ENCODE measurements around the gene OR5D18. TPM values are rescaled to one million over a fixed set of nuclear protein-coding genes. Genes with fewer than 3 reads are reported as not detected.
"Not testable (repeated sequence)": the region's sequence is repeated elsewhere in the genome, so short reads cannot be mapped to it uniquely, and the experiment has no call there.

Gene OR5D18
- total RNA-seq = not detected

- DNase-seq (ENCODE audit: low spot score) (no peak), ATAC-seq (no peak)
- no peak within 1 kb of the TSS for H3K27ac Mint-ChIP-seq
- H3K4me3 Mint-ChIP-seq = no peak within 1 kb of the TSS
- H3K36me3 Mint-ChIP-seq = peaks cover 18% of the 10 kb centered on the region
- H3K4me1 Mint-ChIP-seq (ENCODE audit: low read depth in 2 of 2) = no peaks in the 10 kb centered on the region
- H3K27me3 Mint-ChIP-seq = no peaks in the 10 kb centered on the region
- peaks cover 31% of the 10 kb centered on the region for H3K9me3 Mint-ChIP-seq
Measured at GRCh38 chr11:55819330-55819729, at the start of gene OR5D18. Gene OR5D18, plus strand, starts transcription at chr11:55819630. Its CDS starts 0 bp downstream, at chr11:55819630.

DNA sequence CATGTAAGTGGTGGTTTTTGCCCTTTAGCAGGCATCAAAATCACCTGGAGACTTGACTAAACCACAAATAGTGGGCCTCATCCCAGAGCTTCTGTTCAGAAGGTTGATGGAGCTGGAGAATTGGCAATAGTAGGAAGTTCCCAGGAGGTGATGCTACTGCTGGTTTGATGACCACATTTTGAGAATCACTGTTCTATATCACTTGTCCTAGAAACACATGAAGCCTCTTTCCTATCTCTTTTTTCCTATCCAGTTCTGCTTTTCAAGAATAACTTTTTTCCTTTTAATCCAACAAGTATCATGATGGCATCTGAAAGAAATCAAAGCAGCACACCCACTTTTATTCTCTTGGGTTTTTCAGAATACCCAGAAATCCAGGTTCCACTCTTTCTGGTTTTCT, 46.3 kb upstream of the OR5D18 start, which contains the start of gene OR5D13:
Gene OR5D13, plus strand, starts transcription at position 301 of the 400 bp plus-strand sequence. Its CDS starts 0 bp downstream, at position 301.
- no peaks in the 10 kb centered on the region for H3K27me3 Mint-ChIP-seq
- H3K36me3 Mint-ChIP-seq = peaks cover 11% of the 10 kb centered on the region
- H3K9me3 Mint-ChIP-seq = peaks cover 21% of the 10 kb centered on the region
- no peak for DNase-seq (ENCODE audit: low spot score)
- no peak within 1 kb of the TSS for H3K27ac Mint-ChIP-seq
- no peak within 1 kb of the TSS for H3K4me3 Mint-ChIP-seq
- H3K4me1 Mint-ChIP-seq (ENCODE audit: low read depth in 2 of 2) = no peaks in the 10 kb centered on the region
- no peak for ATAC-seq

DNA sequence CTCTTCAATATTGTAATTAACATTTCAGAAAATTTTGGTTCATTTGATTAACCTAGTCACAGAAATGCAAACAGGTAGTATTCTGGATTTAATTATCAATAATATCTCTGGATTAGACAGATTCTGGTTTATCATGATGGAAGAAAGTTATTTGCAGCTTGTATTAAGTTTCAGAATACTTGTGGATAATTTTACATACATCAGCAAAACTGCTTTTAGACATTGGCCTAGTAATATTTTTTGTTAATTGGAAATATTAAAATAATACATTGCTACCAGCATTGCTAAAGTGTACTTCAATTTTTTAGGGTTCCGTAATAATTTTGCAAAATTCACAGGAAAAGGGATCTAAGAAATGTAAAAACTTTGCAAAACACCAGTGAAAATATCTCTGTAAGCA, 27.8 kb upstream of the OR5D18 start:
- peaks cover 20% of the 10 kb centered on the region for H3K9me3 Mint-ChIP-seq
- H3K27me3 Mint-ChIP-seq = no peaks in the 10 kb centered on the region
- no peaks in the 10 kb centered on the region for H3K4me1 Mint-ChIP-seq (ENCODE audit: low read depth in 2 of 2)
- no peak for DNase-seq (ENCODE audit: low spot score)
- no peak overlapping the region for H3K27ac Mint-ChIP-seq
- peaks cover 13% of the 10 kb centered on the region for H3K36me3 Mint-ChIP-seq
- ATAC-seq = no peak
- no peak overlapping the region for H3K4me3 Mint-ChIP-seq

DNA sequence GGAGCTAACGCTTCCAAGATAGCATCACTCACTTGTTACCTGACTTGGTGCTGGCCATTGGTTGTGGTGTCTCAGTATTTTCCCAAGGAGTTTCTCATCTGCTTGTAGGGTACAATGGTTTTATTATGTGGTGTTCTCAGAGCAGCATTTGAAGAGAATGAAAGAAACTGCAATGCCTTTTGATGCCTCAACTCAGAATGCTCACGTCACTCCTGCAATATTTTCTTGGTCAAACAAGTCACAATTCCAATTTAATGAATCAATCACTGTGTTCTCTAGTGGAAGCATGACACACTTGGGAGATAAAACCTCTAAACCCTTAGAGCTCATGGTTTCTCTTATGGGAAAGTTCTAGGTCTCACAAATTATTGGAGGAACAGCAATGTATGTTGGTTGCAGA, 26.1 kb upstream of the OR5D18 start:
- Mint-ChIP-seq H3K27ac (no peak overlapping the region), H3K4me3 (no peak overlapping the region), H3K36me3 (peaks cover 7% of the 10 kb centered on the region), H3K9me3 (peaks cover 15% of the 10 kb centered on the region), H3K27me3 (no peaks in the 10 kb centered on the region), H3K4me1 (ENCODE audit: low read depth in 2 of 2) (no peaks in the 10 kb centered on the region)
- no peak for ATAC-seq
- no peak for DNase-seq (ENCODE audit: low spot score)

DNA sequence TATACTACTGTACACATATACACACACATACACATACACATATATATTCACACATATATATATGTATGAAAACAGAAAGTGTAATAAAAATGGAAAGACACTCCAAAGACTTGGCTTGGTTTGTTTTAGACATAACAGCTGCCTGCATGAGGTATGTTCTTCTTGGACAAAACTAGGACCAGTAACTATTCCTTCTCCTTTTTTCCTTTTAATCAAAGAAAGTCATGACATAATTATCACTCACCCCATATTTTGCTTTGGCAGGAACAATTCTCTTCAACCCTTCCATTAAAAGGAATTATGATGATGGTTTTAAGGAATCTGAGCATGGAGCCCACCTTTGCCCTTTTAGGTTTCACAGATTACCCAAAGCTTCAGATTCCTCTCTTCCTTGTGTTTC, 24.2 kb upstream of the OR5D18 start, which contains the start of gene OR5D14:
Gene OR5D14, plus strand, starts transcription at position 301 of the 400 bp plus-strand sequence. Its CDS starts 0 bp downstream, at position 301.
- Mint-ChIP-seq H3K4me3 (no peak within 1 kb of the TSS), H3K27me3 (no peaks in the 10 kb centered on the region), H3K4me1 (ENCODE audit: low read depth in 2 of 2) (no peaks in the 10 kb centered on the region), H3K9me3 (peaks cover 26% of the 10 kb centered on the region), H3K27ac (no peak within 1 kb of the TSS), H3K36me3 (peaks cover 17% of the 10 kb centered on the region)
- DNase-seq (ENCODE audit: low spot score) (no peak), ATAC-seq (no peak)

DNA sequence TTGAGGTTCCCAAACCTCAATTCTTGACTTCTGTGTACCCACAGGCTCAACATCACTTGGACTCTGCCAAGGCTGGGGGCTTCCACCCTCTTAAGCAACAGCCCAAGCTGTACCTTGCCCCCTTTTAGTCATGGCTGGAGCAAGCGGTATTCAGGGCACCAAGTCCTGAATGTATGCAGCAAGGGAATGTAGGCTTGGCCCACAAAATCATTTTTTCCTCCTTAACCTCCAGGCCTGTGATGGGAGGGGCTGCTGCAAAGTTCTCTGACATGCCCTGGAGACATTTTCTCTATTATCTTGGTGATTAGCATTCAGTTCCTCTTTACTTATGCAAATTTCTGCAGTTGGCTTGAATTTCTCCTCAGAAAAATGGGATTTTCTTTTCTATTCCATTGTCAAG, 13.2 kb upstream of the OR5D18 start:
- H3K27ac Mint-ChIP-seq = no peak overlapping the region
- ATAC-seq = no peak
- H3K4me1 Mint-ChIP-seq (ENCODE audit: low read depth in 2 of 2) = no peaks in the 10 kb centered on the region

GRCh38 chr11:55811067-55811466, 8.4 kb upstream of the OR5D18 start, which contains the start of gene OR5L1:
Gene OR5L1, plus strand, starts transcription at chr11:55811367. Its CDS starts 100 bp downstream, at chr11:55811467.
- peaks cover 11% of the 10 kb centered on the region for H3K36me3 Mint-ChIP-seq
- no peaks in the 10 kb centered on the region for H3K4me1 Mint-ChIP-seq (ENCODE audit: low read depth in 2 of 2)
- no peak within 1 kb of the TSS for H3K27ac Mint-ChIP-seq
- DNase-seq (ENCODE audit: low spot score) = no peak
- H3K9me3 Mint-ChIP-seq = peaks cover 18% of the 10 kb centered on the region
- no peak within 1 kb of the TSS for H3K4me3 Mint-ChIP-seq
- ATAC-seq = no peak
- H3K27me3 Mint-ChIP-seq = no peaks in the 10 kb centered on the region

More for the DNA sequence above, 13.2 kb upstream of the OR5D18 start:
- peaks cover 8% of the 10 kb centered on the region for H3K36me3 Mint-ChIP-seq
- peaks cover 20% of the 10 kb centered on the region for H3K9me3 Mint-ChIP-seq
- H3K4me3 Mint-ChIP-seq = no peak overlapping the region
- DNase-seq (ENCODE audit: low spot score) = no peak
- H3K27me3 Mint-ChIP-seq = no peaks in the 10 kb centered on the region

- DNase-seq (ENCODE audit: low spot score) = no peak
- H3K9me3 Mint-ChIP-seq = peaks cover 11% of the 10 kb centered on the region
- H3K27ac Mint-ChIP-seq = no peak within 1 kb of the TSS
- ATAC-seq = no peak
- no peaks in the 10 kb centered on the region for H3K36me3 Mint-ChIP-seq
- no peaks in the 10 kb centered on the region for H3K27me3 Mint-ChIP-seq
- no peak within 1 kb of the TSS for H3K4me3 Mint-ChIP-seq
- no peaks in the 10 kb centered on the region for H3K4me1 Mint-ChIP-seq (ENCODE audit: low read depth in 2 of 2)
Measured at GRCh38 chr11:55826919-55827318, 7.5 kb downstream of the OR5D18 start, which contains the start of gene OR5L2. Gene OR5L2, plus strand, starts transcription at chr11:55827219. Its CDS starts 0 bp downstream, at chr11:55827219.

DNA sequence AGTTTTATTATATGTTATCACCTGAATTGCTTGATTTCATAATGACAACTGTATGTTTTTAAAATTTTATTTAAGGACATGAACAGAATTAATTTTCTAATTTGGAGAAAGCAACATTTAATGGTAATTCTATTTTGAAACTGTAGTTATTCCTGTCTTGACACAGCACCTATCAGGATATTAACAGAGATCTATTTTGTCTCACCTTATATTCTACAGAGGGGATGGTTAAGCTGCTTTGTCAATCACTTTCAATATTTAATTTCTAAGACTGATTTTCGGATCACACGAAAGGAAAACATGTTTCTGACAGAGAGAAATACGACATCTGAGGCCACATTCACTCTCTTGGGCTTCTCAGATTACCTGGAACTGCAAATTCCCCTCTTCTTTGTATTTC, 19.0 kb downstream of the OR5D18 start, which contains the start of gene OR5D16:
Gene OR5D16, plus strand, starts transcription at position 301 of the 400 bp plus-strand sequence. Its CDS starts 0 bp downstream, at position 301.
- Mint-ChIP-seq H3K36me3 (no peaks in the 10 kb centered on the region), H3K4me3 (no peak within 1 kb of the TSS), H3K27ac (no peak within 1 kb of the TSS), H3K4me1 (ENCODE audit: low read depth in 2 of 2) (no peaks in the 10 kb centered on the region), H3K9me3 (peaks cover 8% of the 10 kb centered on the region), H3K27me3 (no peaks in the 10 kb centered on the region)
- ATAC-seq = no peak
- no peak for DNase-seq (ENCODE audit: low spot score)

DNA sequence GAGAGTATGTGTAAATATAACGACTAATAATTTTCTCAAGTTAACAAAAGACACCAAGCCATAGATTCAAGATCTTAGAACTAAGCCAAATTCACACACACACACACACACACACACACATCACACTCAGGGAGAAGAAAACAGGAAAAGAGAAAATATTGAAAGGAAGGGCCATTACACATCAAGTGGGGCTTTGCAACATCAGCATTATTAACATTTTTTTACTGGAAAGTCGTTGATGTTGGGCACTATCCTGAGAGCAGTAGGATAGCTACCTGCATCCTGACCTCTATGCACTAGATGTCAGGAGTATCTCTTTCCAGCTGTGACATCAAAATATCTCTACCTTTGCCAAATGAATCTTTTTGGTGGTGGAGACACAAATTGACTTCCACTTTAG, 28.0 kb downstream of the OR5D18 start:
- no peak overlapping the region for H3K27ac Mint-ChIP-seq
- H3K9me3 Mint-ChIP-seq = peaks cover 18% of the 10 kb centered on the region
- ATAC-seq (no peak), DNase-seq (ENCODE audit: low spot score) (no peak)
- H3K4me3 Mint-ChIP-seq = no peak overlapping the region
- H3K36me3 Mint-ChIP-seq = peaks cover 4% of the 10 kb centered on the region
- H3K4me1 Mint-ChIP-seq (ENCODE audit: low read depth in 2 of 2) = no peaks in the 10 kb centered on the region
- no peaks in the 10 kb centered on the region for H3K27me3 Mint-ChIP-seq

- H3K4me3 Mint-ChIP-seq = no peak overlapping the region
- peaks cover 4% of the 10 kb centered on the region for H3K36me3 Mint-ChIP-seq
- ATAC-seq (no peak), DNase-seq (ENCODE audit: low spot score) (no peak)
- H3K9me3 Mint-ChIP-seq = peaks cover 25% of the 10 kb centered on the region
- H3K27me3 Mint-ChIP-seq = no peaks in the 10 kb centered on the region
- no peak overlapping the region for H3K27ac Mint-ChIP-seq
- no peaks in the 10 kb centered on the region for H3K4me1 Mint-ChIP-seq (ENCODE audit: low read depth in 2 of 2)
Measured at GRCh38 chr11:55849037-55849436, 29.6 kb downstream of the OR5D18 start.

GRCh38 chr11:55852141-55852540, 32.7 kb downstream of the OR5D18 start:
- peaks cover 5% of the 10 kb centered on the region for H3K36me3 Mint-ChIP-seq
- DNase-seq (ENCODE audit: low spot score) (no peak), ATAC-seq (no peak)
- no peak overlapping the region for H3K27ac Mint-ChIP-seq
- H3K4me3 Mint-ChIP-seq = no peak overlapping the region
- peaks cover 29% of the 10 kb centered on the region for H3K9me3 Mint-ChIP-seq
- no peaks in the 10 kb centered on the region for H3K4me1 Mint-ChIP-seq (ENCODE audit: low read depth in 2 of 2)
- H3K27me3 Mint-ChIP-seq = no peaks in the 10 kb centered on the region

DNA sequence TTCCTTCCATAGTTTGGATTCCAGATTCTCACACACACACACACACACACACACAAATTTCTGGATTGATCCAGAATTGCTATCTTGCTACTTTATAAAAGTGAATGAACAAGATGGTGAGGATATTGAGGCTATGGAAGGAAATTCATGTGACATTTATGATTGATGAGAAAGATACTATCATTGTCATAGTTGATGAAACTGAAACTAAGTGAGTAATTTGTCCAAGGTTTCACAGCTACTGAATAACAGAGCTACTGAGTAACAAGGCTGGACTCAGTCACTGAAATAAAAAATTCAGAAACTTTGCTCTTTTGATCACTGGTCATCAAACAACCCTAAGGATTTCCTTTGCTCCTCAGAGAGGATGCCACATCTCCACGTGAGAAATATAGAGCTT, 35.3 kb downstream of the OR5D18 start:
- H3K36me3 Mint-ChIP-seq = peaks cover 5% of the 10 kb centered on the region
- H3K9me3 Mint-ChIP-seq = peaks cover 26% of the 10 kb centered on the region
- H3K4me3 Mint-ChIP-seq = no peak overlapping the region
- no peak for ATAC-seq
- no peaks in the 10 kb centered on the region for H3K27me3 Mint-ChIP-seq
- DNase-seq (ENCODE audit: low spot score) = no peak
- H3K27ac Mint-ChIP-seq = no peak overlapping the region
- H3K4me1 Mint-ChIP-seq (ENCODE audit: low read depth in 2 of 2) = no peaks in the 10 kb centered on the region

GRCh38 chr11:55867354-55867753, 47.9 kb downstream of the OR5D18 start:
- H3K27me3 Mint-ChIP-seq; H3K4me1 Mint-ChIP-seq (ENCODE audit: low read depth in 2 of 2): not testable (repeated sequence)

More at GRCh38 chr11:55867354-55867753, 47.9 kb downstream of the OR5D18 start:
- not testable (repeated sequence) for H3K27ac Mint-ChIP-seq; ATAC-seq; H3K4me3 Mint-ChIP-seq; DNase-seq (ENCODE audit: low spot score); H3K36me3 Mint-ChIP-seq
- peaks cover 14% of the 10 kb centered on the region for H3K9me3 Mint-ChIP-seq

All from natural killer cell treated with Interleukin-12 subunit alpha and Interleukin-12 subunit beta and Interleukin-15 and Interleukin-18, amount 100 ng/mL, for 72 hours (primary cell).